Stimulated activated naive CD8-positive, alpha-beta T cell treated with anti-CD3 and anti-CD28 coated beads, Interleukin-15, Interleukin-2, amounts not matched to agents 100 ng/mL and 50 ng/mL, for 24 hours (primary cell): ENCODE results near the gene TEX2.
"Not testable (repeated sequence)": the region's sequence is repeated elsewhere in the genome, so short reads cannot be mapped to it uniquely, and the experiment has no call there.

Source experiments
- H3K27ac Mint-ChIP-seq: one replicate; pipeline ENCODE4 v1.8.0; 2021; ENCODE audit warnings: mild to moderate bottlenecking, mixed read lengths
- H3K27me3 Mint-ChIP-seq: one replicate; pipeline ENCODE4 v1.8.0; 2021; ENCODE audit warnings: mixed read lengths
- H3K36me3 Mint-ChIP-seq: one replicate; pipeline ENCODE4 v1.8.0; 2021; ENCODE audit warnings: low read depth, mixed read lengths
- H3K4me1 Mint-ChIP-seq: one replicate; pipeline ENCODE4 v1.8.0; 2021; ENCODE audit warnings: low read depth, mixed read lengths
- H3K4me3 Mint-ChIP-seq: one replicate; pipeline ENCODE4 v1.8.0; 2021; ENCODE audit warnings: mild to moderate bottlenecking, mixed read lengths
- H3K9me3 Mint-ChIP-seq: one replicate; pipeline ENCODE4 v1.8.0; 2021; ENCODE audit warnings: mixed read lengths

TEX2 gene

DNA sequence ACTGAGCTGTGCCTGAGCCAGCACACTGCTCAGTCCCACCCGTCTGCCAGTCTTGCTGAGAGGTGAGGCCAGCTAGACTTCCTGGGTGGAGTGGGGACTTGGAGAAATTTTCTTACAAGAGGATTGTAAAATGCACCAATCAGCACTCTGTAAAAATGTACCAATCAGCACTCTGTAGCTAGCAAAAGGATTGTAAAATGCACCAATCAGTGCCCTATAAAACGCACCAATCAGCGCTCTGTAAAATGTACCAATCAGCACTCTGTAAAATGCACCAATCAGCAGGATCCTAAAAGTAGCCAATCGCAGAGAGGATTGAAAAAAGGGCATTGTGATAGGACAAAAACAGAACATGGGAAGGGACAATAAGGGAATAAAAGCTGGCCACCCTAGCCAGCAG, 84.0 kb downstream of the TEX2 start:
- not testable (repeated sequence) for H3K9me3 Mint-ChIP-seq, H3K27ac Mint-ChIP-seq, H3K4me1 Mint-ChIP-seq, H3K4me3 Mint-ChIP-seq, H3K27me3 Mint-ChIP-seq
- H3K36me3 Mint-ChIP-seq = peaks cover 35% of the 10 kb centered on the region

DNA sequence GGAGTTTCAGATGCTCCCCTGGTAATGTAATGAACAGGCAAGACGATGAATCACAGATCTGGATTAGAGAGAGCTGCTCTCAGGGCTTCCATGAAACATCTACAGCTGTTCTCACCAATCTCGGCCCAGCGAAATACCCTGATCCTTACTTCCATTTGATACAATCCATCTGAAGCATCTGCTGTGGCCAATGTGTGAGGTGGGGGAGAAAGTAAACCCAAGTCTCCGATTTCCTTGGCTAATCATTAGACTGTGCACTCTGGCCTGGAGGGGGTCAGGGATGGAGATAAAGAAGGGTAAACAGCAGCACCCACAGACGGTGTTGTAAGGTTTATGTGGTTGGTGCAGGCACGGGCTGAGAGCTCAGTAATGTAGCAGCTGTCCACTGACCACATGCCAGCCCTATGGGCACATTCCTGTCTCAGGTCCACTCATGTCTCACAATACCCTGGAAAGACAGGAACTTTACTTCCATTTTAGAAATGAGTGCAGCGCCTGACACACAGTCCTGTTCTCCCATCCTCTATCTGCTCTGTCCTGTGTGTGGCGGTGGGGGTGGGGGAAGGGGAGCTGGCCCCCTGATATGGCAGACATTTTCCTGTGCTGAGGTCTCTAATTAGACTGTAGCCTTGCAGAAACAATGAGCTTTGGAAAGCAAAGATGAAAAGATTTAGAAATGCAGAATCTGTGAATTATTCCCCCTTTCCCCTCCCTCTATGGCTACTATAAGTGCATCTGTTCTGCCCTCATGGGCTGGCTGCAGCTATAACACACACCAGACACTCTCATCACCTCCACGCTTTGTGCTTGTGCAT, 84.8 kb downstream of the TEX2 start:
- Mint-ChIP-seq H3K9me3 (peaks cover 3% of the 10 kb centered on the region), H3K36me3 (peaks cover 39% of the 10 kb centered on the region), H3K4me1 (no peaks in the 10 kb centered on the region), H3K4me3 (no peak overlapping the region), H3K27me3 (no peaks in the 10 kb centered on the region), H3K27ac (no peak overlapping the region)

DNA sequence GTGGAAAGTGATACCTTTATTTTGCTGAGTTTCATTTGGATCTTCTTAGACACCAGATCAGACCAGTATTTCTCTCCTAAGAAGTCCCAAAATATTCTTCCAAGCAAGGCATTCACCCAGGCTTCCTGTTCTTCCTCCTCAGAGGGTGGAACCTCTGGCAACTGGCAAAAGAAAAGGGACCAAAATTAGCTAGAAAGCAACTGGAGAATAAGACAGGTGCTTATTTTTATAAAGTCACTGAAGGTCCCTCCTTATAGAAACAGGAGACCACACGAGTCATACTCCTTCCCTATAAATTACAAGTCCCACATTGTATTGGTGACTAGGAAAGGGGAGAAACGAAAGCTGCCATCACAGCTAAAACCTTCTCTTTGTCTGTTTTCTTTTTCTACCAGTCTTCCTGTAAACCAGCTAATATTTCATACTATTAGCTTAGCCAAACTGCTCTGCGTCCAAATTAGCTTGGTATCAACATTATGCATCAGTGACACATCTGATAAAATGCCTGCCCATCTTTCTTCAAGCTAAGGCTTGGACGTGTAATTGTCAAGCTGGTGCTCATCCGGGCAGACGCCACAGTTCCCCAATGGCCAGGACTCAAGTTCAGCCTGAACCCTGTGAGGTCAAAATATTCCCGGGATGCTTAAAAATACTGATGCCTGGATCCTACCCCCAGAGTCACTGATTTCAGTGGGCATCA, 85.6 kb downstream of the TEX2 start:
- H3K4me3 Mint-ChIP-seq = no peak overlapping the region
- H3K27me3 Mint-ChIP-seq = no peaks in the 10 kb centered on the region
- H3K9me3 Mint-ChIP-seq = peaks cover 3% of the 10 kb centered on the region
- no peaks in the 10 kb centered on the region for H3K4me1 Mint-ChIP-seq
- H3K36me3 Mint-ChIP-seq = peaks cover 42% of the 10 kb centered on the region
- H3K27ac Mint-ChIP-seq = no peak overlapping the region

DNA sequence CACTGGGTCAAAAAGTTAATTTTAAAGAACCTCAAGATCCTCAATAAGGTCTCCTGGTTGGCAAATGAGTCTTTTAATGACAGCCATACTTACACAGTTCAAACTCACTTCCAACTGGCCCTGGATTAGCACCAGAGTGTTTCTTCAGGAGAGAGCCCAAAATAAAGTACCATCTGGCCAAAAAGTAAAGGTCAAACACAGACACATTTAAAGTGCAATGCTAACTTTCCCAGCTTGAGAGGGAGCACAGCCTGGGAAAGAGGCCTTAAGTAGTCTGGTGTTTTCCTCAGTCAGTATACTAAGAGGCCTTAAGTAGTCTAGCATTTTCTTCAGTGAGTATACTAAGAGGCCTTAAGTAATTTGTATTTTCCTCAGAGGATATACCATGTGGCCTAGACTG, 86.5 kb downstream of the TEX2 start:
- H3K4me1 Mint-ChIP-seq = no peaks in the 10 kb centered on the region
- H3K27me3 Mint-ChIP-seq = no peaks in the 10 kb centered on the region
- H3K36me3 Mint-ChIP-seq = peaks cover 41% of the 10 kb centered on the region
- no peak overlapping the region for H3K4me3 Mint-ChIP-seq
- H3K9me3 Mint-ChIP-seq = peaks cover 3% of the 10 kb centered on the region
- H3K27ac Mint-ChIP-seq = no peak overlapping the region

DNA sequence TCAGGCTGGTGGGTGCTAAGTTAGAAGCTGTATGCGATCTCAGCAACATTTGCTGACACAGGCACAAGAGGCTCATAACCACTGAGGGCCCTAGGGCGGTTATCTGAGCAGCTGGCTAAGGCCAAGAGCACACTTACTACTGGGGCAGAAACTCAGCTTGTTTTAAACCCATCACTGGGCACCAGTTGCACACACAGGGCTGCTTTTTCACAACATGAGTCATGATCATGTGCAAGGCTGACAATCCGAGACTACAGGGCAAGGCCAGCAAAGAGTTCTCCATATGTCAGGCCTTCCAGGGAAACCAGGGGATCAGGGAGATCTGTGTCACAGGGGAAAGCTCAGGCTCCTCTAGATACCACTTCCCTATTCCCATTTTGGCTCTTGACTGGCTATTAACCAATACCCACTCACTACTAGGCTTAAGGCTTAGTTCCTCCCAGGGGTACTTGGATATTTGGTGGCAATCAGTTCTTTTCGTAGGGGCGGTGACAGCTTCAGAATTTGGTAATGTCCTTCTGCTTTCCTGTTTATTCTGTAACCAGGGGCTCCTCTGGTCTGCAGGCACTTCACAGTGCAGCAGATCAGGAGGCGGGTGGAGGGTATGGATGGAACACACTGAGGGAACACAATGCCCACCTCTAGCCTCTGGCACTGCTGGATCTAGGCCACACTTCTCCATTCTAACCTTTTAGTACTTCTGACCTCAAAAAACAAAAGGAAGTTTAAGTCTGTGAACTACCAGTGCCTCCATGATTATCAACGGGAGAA, 88.2 kb downstream of the TEX2 start:
- Mint-ChIP-seq H3K36me3 (peaks cover 48% of the 10 kb centered on the region), H3K4me1 (no peaks in the 10 kb centered on the region), H3K27ac (no peak overlapping the region), H3K4me3 (no peak overlapping the region), H3K9me3 (peaks cover 3% of the 10 kb centered on the region), H3K27me3 (no peaks in the 10 kb centered on the region)

DNA sequence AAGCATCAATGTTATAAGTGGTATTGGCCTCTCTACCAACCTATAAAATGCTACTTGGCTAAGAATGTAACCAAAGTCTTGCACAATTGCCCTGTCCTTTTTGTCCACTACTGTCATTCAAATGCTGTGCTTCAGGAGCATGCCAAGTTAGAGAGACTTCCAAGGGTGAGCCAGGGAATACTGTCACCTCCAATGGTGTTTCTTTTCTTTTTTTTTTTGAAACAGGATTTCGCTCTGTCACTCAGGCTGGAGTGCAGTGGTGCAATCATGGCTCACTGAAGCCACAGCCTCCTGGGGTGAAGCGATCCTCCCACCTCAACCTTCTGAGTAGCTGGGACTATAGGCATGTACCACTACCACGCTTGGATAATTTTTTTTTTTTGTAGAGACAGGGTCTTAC, 89.4 kb downstream of the TEX2 start:
- H3K27me3 Mint-ChIP-seq = no peaks in the 10 kb centered on the region
- no peaks in the 10 kb centered on the region for H3K4me1 Mint-ChIP-seq
- H3K4me3 Mint-ChIP-seq = no peak overlapping the region
- peaks cover 39% of the 10 kb centered on the region for H3K36me3 Mint-ChIP-seq
- H3K9me3 Mint-ChIP-seq = no peaks in the 10 kb centered on the region
- H3K27ac Mint-ChIP-seq = no peak overlapping the region

DNA sequence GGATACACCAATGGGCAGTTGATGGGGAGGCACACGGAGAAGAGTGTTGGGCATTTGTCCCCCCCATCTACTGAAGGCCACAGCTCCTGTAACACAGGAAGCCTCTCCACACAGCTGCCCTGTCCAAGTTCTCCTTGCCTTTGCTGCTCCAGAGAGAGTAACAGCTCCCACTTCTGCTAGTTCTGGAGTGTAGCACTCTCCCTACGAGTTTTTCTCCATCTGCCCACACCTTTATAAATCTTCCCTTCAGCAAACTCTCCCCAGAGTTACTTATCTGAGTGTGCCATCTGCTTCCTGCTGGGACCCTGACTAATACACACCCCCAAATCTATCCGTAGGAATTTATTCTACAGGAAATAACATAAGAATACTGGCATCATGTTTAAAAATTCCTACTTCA, 90.5 kb downstream of the TEX2 start:
- H3K27me3 Mint-ChIP-seq = no peaks in the 10 kb centered on the region
- no peak overlapping the region for H3K27ac Mint-ChIP-seq
- peaks cover 29% of the 10 kb centered on the region for H3K36me3 Mint-ChIP-seq
- no peaks in the 10 kb centered on the region for H3K4me1 Mint-ChIP-seq
- no peak overlapping the region for H3K4me3 Mint-ChIP-seq
- no peaks in the 10 kb centered on the region for H3K9me3 Mint-ChIP-seq

DNA sequence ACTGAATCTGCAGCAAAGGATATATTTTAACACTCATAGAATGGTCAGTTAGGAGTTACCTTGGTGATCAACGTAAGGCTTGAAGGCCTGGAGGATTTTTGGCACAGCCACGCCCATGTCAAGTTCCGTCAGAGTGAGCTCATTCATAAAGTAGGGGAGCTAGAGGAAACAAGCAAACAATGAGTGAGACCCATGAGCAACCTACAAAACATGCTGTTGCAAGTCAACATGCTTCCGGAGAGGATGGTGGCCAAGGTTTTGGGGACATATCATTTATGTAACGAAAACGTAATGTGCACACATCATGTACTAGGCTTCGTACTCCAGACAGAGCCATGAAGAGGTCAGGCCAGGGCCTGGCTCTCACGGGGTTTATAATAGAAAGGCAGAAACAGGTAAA, 92.0 kb downstream of the TEX2 start:
- no peak overlapping the region for H3K27ac Mint-ChIP-seq

DNA sequence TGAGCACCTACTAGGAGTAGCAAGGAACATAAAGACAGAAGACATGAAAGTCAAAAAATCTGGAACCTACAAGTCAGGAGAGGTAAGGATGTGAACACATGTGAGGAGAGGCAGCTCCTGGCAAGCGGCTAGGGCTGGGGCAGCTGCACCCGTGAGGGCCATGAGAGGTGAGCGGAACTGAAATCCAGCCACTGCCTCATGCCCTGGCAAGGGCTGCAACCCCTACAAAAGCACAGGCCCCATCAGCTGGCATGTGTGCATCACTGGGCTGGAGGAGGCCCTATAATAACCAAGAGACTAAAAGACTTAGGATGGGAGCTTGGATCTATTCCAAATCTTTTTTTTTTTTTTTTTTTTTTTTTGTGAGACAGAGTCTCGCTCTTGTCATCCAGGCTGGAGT, 92.8 kb downstream of the TEX2 start:
- Mint-ChIP-seq H3K36me3 (peaks cover 32% of the 10 kb centered on the region), H3K4me1 (no peaks in the 10 kb centered on the region), H3K4me3 (no peak overlapping the region), H3K9me3 (no peaks in the 10 kb centered on the region), H3K27ac (no peak overlapping the region), H3K27me3 (no peaks in the 10 kb centered on the region)

More for the DNA sequence above, 92.0 kb downstream of the TEX2 start:
- H3K4me3 Mint-ChIP-seq = no peak overlapping the region
- no peaks in the 10 kb centered on the region for H3K9me3 Mint-ChIP-seq
- H3K27me3 Mint-ChIP-seq = no peaks in the 10 kb centered on the region
- H3K36me3 Mint-ChIP-seq = peaks cover 32% of the 10 kb centered on the region
- no peaks in the 10 kb centered on the region for H3K4me1 Mint-ChIP-seq

DNA sequence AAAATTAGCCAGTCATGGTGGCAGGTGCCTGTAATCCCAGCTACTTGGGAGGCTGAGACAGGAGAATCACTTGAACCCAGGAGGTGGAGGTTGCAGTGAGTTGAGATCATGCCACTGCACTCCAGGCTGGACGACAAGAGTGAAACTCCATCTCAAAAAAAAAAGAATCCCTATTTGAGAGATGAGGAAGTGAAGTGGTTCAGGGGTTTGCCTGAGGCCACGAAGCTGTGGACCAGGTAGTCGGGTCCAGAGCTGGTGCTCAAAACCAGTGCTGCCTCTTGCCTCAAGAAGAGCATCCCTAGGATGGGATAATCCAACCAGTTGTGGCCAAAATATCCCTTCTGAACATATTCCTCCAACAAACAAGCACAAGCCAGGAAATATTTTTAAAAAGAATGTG, 95.4 kb downstream of the TEX2 start:
- not testable (repeated sequence) for H3K27me3 Mint-ChIP-seq, H3K4me1 Mint-ChIP-seq, H3K4me3 Mint-ChIP-seq, H3K9me3 Mint-ChIP-seq, H3K27ac Mint-ChIP-seq
- peaks cover 27% of the 10 kb centered on the region for H3K36me3 Mint-ChIP-seq

DNA sequence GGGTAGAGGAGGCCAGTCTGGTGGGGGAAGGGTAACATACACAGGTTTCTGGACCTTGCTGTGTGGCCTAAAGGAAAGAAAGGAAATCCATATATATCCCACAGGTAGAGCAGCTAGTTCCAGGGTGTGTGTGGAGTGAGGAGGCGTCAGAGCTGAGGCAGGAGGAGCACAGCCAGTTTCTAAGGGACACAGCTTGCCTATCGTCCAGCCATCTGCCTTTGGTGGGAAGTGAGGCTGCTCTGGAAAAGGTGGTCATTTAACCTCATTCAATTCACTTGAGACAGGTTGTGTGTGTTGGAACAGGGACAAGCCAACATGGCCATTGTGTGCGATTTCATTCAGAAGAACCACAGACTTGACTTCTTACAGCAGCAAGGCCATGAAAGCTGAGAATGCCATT, 96.2 kb downstream of the TEX2 start:
- no peak overlapping the region for H3K27ac Mint-ChIP-seq
- no peaks in the 10 kb centered on the region for H3K4me1 Mint-ChIP-seq
- no peaks in the 10 kb centered on the region for H3K9me3 Mint-ChIP-seq
- H3K36me3 Mint-ChIP-seq = peaks cover 22% of the 10 kb centered on the region
- no peak overlapping the region for H3K4me3 Mint-ChIP-seq
- no peaks in the 10 kb centered on the region for H3K27me3 Mint-ChIP-seq

DNA sequence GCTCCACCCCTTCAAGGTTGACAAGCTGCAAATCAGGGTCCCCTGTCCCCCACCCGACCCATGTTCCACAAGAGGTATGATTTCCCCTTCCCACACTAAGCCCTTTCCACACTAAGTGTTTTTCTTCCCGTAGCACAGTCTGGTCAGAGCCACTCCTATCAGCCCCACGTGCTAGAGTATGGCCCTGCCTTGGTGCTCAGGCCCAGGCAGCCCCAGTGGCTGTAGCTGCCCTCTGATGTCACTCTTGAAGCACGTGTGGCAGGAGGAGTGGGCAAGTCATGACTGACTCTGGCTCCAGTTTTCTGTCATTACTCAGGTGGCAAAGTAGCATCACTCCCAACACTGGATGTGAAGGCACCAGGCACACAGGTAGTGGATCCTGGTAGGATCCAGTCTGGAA, 97.7 kb downstream of the TEX2 start:
- no peaks in the 10 kb centered on the region for H3K4me1 Mint-ChIP-seq
- H3K27me3 Mint-ChIP-seq = no peaks in the 10 kb centered on the region
- H3K4me3 Mint-ChIP-seq = no peak overlapping the region
- H3K27ac Mint-ChIP-seq = no peak overlapping the region
- H3K36me3 Mint-ChIP-seq = peaks cover 14% of the 10 kb centered on the region
- H3K9me3 Mint-ChIP-seq = no peaks in the 10 kb centered on the region

DNA sequence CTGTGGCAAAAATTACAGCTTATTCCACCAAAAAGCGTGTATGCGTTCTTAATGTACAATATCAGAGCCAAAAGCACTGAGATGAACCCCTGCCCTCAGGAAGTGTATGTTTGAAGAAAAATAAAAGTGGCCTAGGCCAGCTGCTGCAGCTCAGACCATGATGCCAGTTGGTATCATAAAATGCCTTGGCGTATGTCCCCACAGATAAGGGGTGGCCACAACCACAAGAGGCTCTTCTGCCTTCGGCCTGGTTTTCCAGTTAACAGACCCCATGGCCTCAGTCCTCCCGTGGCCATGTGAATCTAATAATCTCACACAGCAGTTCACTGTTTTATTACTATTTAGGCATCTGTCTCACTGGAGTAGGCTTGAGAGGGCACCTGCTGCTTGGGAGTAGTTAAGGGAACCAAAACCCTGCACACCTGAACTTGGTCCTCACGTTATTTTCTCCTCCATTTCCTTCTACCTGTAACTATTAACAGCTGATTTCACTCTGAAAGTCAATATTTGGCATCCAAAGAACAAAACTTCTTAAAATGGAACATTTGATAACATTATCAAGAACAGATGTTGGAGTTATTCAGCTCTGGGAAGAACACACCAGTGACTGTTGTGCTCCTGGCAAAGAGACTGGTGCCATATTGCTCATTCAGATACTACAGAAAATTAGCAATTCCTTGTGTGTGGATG, 98.3 kb downstream of the TEX2 start:
- peaks cover 8% of the 10 kb centered on the region for H3K36me3 Mint-ChIP-seq

DNA sequence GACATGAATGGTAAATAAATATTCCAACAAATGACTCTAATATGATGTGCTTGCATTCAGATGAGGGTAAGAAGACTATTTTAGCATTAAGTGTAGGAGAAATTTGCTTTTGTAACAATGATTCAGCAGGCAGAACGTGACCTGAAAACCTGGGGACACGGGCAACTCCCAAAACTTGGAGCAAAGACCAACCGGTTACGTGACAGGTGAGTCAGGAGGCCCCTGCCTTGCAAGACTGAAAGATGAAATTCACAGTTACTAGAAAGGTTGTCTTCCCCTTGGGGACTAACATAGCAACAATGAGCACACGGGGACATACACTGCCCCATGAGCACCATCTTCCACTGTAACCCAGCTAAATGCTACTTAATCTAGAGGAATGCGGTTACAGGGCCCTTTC, 99.6 kb downstream of the TEX2 start:
- H3K27me3 Mint-ChIP-seq = no peaks in the 10 kb centered on the region
- H3K4me1 Mint-ChIP-seq = no peaks in the 10 kb centered on the region
- no peaks in the 10 kb centered on the region for H3K9me3 Mint-ChIP-seq
- H3K27ac Mint-ChIP-seq = no peak overlapping the region
- H3K36me3 Mint-ChIP-seq = peaks cover 7% of the 10 kb centered on the region
- H3K4me3 Mint-ChIP-seq = no peak overlapping the region

More for the DNA sequence above, 98.3 kb downstream of the TEX2 start:
- Mint-ChIP-seq H3K27ac (no peak overlapping the region), H3K4me3 (no peak overlapping the region), H3K4me1 (no peaks in the 10 kb centered on the region), H3K27me3 (no peaks in the 10 kb centered on the region), H3K9me3 (no peaks in the 10 kb centered on the region)

DNA sequence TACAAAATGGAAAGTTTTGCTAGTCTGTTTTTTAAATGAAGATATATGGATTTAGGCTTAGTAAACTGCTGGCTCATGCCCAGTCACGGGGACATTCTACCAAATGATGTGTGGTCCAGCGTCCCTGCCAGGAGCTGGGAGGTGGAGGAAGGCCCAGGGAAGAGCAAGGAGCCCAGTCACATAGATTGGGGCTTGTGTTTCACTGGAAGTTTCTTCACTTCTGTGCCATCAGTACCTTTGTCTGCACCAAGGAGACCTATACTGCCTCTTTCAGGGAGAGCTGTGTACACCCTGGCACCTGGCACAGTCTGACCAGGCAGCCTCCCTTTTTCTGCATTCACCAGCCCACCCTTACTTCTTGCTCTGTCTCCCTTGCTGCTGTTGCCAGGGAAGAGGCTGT, 100.5 kb downstream of the TEX2 start:
- no peaks in the 10 kb centered on the region for H3K27me3 Mint-ChIP-seq
- peaks cover 7% of the 10 kb centered on the region for H3K36me3 Mint-ChIP-seq
- H3K4me1 Mint-ChIP-seq = no peaks in the 10 kb centered on the region
- no peak overlapping the region for H3K4me3 Mint-ChIP-seq
- no peak overlapping the region for H3K27ac Mint-ChIP-seq
- H3K9me3 Mint-ChIP-seq = no peaks in the 10 kb centered on the region
